ENCODE measurements around the gene DMXL2.

Gene DMXL2

GRCh38 chr15:51576911-51577500 lies 45.6 kb downstream of the DMXL2 start:
- no peak for TF ChIP-seq CTCF (IDR thresholded peaks at IDR 0.05)

GRCh38 chr15:51576286-51576850 lies 46.2 kb downstream of the DMXL2 start:
- no peak for TF ChIP-seq CTCF (IDR thresholded peaks at IDR 0.05)

GRCh38 chr15:51575775-51576174 lies 46.8 kb downstream of the DMXL2 start:
- no peak for TF ChIP-seq CTCF (IDR thresholded peaks at IDR 0.05)

GRCh38 chr15:51561271-51561670 lies 61.3 kb downstream of the DMXL2 start:
- no peak for TF ChIP-seq CTCF (IDR thresholded peaks at IDR 0.05)

GRCh38 chr15:51558876-51559275 lies 63.7 kb downstream of the DMXL2 start:
- TF ChIP-seq CTCF (IDR thresholded peaks at IDR 0.05) = no peak

GRCh38 chr15:51558411-51558810 lies 64.2 kb downstream of the DMXL2 start:
- TF ChIP-seq CTCF (IDR thresholded peaks at IDR 0.05) = no peak

GRCh38 chr15:51550841-51551240 lies 71.7 kb downstream of the DMXL2 start:
- no peak for TF ChIP-seq CTCF (IDR thresholded peaks at IDR 0.05)

- TF ChIP-seq CTCF (IDR thresholded peaks at IDR 0.05) = no peak
These were observed 74.9 kb downstream of the DMXL2 start for GRCh38 chr15:51547656-51548055.
